HG02981 (cell line): ENCODE measurements around the gene SCN1B.
"Not testable (repeated sequence)": the region's sequence is repeated elsewhere in the genome, so short reads cannot be mapped to it uniquely, and the experiment has no call there.

Experiments
- ATAC-seq: cut with Tn5 transposase; IDR thresholded peaks from one replicate; pipeline ENCODE4 v1.9.1; 2021; ENCODE audit warnings: mild to moderate bottlenecking, moderate library complexity; ENCODE audit not compliant: unreplicated experiment

Gene SCN1B

GRCh38 chr19:35030257-35031071, at the start of gene SCN1B:
TSS of gene SCN1B (plus strand) at chr19:35030470. CDS start at chr19:35030821, 351 bp downstream.
- no peak for ATAC-seq

- ATAC-seq = no peak
Measured at GRCh38 chr19:34982275-34982674, 48.0 kb upstream of the SCN1B start.

DNA sequence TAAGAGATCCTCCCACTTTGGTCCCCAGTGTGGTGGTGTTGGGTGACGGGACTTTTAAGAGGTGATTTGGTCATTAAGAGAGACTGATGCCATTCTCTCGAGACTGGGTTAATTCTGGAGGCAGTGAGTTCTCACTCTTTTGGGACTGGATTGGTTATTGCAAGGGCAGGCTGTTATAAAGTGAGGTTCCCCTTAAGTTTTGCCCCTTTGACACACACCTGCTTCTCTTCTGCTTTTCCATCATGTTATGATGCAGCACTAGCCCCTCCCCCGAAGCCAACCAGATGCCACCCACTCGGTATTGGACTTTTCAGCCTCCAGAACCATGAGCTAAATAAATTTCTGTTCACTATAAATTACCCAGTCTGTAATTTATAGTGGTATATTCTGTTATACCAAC, 46.5 kb upstream of the SCN1B start:
- ATAC-seq = no peak

DNA sequence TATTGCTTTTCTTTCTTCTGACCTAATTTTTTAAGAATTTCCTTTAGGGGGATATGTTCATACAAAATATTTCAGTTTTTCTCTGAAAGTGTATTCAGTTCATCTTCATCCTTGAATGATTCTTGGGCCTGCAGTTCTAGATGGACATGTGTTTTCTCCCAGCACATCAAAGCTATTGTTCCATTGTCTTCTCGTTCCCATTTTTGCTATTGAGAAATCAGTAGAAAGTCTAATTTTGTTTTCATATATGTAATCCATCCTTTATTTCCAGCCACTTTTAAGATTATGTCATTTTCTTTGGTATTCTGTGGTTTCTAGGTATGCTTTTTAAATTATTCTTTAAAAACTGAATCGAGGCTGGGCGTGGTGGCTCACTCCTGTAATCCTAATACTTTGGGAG, 46.0 kb upstream of the SCN1B start:
- ATAC-seq = no peak

- ATAC-seq = no peak
Measured at GRCh38 chr19:34985249-34986022, 44.8 kb upstream of the SCN1B start.

GRCh38 chr19:34988119-34988518, 42.2 kb upstream of the SCN1B start:
- ATAC-seq = no peak

DNA sequence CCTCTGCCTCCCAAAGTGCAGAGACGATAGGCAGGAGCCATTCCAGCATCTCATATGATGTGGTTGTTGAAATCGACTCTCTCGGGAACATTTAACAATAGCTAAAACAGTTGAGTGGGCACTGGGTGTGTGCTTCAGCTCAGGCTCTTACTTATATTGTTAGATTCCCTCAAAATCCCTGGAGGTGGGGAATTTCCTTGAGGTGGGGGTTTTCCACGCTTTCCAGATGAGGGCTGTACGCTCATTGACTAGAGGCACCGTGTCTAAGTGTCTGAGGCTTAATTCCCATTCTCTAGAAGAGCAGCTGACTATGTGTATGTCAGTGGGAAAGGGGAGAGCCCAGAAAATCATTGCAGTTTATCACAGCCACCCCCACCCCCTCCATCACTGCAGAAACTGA, 41.0 kb upstream of the SCN1B start:
- no peak for ATAC-seq

GRCh38 chr19:34990578-34991192, 39.6 kb upstream of the SCN1B start:
- no peak for ATAC-seq

- ATAC-seq = no peak
Measured at GRCh38 chr19:34991542-34992333, 38.5 kb upstream of the SCN1B start.

DNA sequence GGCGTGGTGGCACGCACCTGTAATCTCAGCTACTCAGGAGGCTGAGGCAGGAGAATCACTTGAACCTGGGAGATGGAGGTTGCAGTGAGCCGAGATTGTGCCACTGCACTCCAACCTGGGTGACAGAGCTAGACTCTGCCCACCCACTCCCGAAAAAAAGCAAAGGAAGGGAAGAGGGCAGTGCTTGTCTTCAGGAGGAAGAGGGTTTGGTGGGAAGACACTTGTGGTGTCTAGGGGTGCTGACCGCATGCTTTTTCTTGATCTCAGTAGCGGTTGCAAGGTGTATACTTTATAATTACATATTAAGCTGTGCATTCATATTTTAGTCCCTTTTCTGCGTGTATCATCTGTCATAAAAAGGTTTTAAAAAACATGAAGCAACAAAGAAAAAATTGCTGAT, 37.7 kb upstream of the SCN1B start:
- not testable (repeated sequence) for ATAC-seq

GRCh38 chr19:34994286-34994642, 36.0 kb upstream of the SCN1B start:
- no peak for ATAC-seq

DNA sequence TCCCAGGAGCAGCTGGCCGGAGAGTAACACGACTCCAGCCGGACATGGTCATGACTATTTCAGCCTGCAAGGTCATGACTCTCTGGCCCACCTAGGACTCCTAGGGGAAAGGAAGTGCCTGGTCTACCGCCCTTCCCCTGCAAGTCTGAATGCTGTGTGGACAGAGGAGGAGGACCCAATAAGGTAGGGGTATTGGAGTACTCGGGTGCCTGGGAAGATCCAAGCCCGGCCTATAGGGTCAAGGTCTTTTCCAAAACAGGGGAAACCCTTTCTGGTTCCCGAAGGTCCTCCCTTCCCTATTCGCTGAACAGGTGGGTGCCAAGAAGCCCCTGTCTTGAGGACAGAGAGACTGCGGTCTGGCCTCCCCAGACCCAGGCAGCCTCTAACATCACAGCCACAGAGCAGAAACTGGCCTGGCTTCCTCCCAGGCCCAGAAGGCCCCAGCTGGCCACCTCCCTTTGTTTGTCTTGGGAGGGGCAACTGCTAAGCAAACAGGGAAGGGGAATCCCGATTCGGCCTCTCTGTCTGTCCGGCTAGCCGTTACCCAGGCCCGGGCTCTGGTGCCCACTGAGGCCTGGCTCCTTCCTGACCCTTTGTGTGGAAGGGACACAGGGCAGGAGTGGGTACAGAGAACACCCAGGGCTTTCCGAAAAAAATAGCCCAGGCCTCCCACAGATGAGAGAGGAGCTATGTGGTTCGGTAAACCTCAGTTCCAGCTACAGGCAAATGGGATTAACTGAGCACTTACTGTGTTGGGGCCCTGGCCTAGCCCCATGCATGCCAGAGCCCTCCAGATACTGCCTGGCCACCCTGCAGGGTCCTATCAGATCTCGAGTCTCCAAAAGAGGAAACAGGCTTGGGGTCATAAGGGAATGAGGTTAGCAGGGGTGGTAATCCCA, 35.4 kb upstream of the SCN1B start:
- ATAC-seq = no peak

DNA sequence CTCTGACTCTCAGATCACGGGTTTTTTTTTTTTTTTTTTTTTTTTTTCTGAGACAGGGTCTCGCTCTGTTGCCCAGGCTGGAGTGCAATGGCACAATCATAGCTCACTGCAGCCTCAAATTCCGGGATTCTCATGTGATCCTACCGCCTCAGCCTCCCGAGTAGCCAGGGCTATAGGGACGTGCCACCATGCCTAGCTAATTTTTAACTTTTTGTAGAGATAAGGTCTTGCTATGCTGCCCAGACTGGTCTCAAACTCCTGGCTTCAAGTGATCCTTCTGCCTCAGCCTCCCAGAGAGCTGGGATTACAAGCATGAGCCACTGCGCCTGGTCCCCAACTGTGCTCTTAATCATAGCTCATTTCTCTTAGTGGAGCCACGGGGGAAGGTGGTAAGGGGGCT, 34.7 kb upstream of the SCN1B start:
- no peak for ATAC-seq

GRCh38 chr19:34997071-34997617, 33.1 kb upstream of the SCN1B start:
- no peak for ATAC-seq

GRCh38 chr19:34998224-34998623, 32.0 kb upstream of the SCN1B start:
- ATAC-seq = not testable (repeated sequence)

DNA sequence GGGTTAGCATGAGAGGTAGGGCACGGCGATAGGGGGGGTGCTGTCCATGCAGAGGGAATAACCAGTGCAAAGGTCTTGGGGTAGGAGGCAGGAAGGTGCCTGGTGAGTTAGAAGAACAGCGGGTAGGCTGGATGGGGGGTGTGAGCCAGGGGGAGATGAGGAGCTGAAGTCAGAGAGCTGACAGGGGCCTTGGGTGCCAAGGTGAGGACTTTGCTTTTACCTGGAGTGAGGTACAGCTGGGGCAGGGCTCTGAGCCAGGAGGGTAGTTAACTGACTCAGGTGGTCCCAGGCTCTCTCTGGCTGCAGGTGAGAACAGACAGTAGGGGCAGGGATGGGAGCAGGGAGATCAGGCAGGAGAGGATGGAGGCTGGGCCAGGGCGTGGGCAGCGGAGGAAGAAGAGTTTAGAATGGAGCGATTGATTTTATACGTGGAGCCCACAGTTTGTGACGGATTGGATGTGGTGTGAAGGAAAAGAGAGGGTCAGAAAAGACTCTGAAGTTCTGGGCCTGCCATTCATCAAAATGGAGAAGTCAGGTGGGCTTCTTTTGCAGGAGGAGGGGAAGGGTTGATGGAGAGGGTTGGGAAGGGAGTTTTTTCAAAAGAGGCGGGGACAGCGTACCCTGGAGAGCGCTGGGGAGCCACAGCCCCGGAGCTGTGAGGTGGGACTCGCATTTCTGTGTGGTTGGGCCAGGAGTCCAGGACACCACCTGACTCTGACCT, 31.3 kb upstream of the SCN1B start:
- no peak for ATAC-seq

GRCh38 chr19:34999498-35000337, 30.6 kb upstream of the SCN1B start, which contains the start of gene GRAMD1A:
TSS of gene GRAMD1A (plus strand) at chr19:35000323. CDS start at chr19:35000479, 156 bp downstream.
- no peak for ATAC-seq

- ATAC-seq = no peak
Measured at GRCh38 chr19:35000338-35000646, 30.0 kb upstream of the SCN1B start.
